HG03097 (cell line): ENCODE measurements around the gene TRERF1.
"Not testable (repeated sequence)": the region's sequence is repeated elsewhere in the genome, so short reads cannot be mapped to it uniquely, and the experiment has no call there.

Source experiments
- ATAC-seq: cut with Tn5 transposase; IDR thresholded peaks from one replicate; pipeline ENCODE4 v1.9.1; 2021; ENCODE audit not compliant: unreplicated experiment, low FRiP score

TRERF1 gene

DNA sequence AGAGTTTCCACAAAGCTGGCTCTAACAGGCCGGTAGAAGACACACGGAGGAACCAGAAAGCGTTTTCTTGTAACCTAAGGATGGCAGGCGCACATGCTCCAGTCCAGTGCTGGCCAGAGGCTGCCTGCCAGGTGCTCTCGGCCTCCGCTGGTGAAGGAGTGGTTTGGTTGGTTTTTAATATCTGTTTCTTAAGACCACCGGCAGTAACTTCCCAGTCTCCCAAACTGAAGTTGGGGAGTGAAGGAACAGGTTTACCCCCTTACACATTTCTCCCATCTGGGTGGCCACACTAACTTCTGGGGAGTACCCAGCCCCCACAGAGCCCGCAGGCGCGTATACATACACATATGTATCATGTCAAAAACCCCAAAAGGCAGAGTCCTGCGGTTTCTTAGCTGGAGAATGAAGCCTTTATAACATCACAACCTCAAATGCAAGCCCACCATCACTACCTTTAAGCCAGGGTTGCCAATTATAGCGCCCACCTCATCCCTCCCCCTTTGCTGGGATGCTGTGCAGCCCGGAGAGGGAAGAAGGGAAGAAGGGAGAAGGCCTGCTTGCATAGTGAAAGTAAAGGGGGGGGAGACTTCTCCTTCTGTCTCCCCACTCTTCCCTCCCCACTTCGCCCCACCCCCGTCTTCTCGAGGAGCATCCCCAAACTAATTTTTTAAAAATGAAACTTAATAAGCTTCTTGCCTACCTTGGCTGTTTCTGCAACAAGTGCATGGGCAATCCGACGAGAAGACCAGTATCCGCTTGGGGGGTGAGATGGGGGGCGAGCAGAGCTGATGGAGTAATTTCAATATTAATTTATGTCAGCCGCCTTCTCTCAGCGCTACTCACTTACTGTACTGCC, 1.0 kb downstream of the TRERF1 start:
- ATAC-seq, result no peak

DNA sequence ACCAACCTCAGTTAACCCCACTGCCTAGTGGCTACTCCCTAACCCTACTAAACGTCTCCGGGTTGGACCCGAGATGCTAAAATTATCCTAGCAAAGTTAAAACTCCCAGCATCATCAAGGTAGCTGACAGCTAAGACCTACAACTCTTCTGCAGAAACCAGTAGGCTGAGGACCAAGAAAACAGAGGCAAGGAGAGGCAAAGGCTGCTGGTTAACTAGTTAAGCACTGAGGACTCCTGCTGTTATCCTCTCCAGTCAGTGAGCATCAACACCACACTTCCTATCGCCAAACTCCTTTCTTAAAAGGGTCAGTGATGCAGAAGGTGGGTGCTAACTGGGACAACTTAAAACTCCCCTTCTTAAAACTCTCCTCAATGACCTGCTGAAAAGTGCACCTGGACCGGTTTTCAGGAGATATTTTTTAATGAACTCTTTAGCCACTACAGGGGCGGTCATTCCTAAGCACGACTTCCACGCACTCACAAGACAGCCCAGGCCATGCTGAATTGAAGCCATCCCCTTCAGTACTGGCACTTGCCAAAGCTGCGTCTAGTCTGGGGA, 1.7 kb downstream of the TRERF1 start:
- ATAC-seq, result no peak

DNA sequence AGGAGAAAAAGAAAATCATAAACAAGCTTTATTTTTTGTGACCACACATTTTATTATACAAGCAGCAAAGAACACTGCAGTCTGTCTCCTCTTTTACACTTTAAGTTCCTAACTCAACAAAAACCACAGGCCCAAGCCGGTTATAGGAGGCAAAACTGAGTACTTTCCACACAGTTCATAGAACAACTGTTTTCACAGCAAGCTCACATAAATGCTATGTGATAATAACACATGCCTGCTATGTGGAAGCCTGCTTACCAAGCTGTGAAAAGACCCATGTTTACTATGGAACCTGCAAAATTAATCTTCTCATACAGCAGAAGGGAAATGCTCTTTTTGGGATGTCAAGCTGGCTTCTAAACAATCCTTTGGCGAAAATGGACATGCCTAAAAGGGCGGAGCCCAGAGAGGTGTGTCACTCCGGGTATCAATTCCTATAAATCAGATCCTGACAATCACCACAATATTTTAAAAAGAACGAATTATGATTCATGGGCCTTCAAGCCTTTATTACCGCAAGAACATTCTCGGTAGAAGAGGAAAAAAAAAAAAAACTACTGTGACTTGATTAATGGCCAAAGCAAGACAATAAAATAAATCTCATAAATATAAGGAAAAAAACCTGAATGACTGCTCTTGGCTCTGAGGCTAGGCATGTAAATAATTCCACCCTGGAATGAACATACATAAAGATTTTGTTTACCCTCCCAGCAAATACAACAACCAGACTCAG, 2.6 kb downstream of the TRERF1 start:
- ATAC-seq, result no peak

DNA sequence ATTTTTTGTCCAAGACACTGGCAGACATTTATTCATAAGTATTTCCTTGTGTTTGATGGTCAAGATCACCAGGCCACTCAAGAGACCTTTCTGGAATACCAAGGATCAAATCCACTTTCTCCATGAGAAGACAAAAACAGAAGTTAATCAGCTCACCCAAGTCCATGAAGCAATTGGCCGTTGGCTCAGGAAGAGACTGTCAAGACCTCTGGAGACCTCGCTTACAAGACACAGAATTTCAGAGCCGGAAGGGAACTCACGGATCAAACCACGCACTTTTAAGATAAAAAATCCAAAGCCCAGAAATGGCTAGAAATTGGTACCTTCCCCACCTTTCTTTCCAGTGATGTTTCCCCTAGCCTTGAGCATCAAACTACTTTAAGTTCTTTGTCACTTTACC, 3.3 kb downstream of the TRERF1 start:
- no peak for ATAC-seq

DNA sequence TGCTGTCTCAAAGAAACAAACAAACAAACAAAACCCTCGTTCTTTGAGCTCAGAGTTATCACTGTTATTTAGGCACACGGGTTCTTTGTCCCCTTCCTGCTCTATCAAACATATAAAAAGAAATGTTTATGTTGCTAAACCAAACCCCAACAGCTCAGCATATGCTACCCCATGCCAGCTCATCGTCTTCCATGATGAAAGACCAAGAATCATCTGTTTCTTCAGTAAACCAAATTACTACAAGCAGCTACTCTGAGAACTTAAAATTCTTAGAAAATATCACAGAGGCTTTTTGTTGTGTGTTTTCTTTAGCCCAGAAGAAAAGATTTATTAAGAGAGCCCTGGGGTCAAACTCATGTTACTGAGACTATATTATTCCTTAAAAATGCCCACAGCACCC, 4.7 kb downstream of the TRERF1 start:
- ATAC-seq, result no peak

DNA sequence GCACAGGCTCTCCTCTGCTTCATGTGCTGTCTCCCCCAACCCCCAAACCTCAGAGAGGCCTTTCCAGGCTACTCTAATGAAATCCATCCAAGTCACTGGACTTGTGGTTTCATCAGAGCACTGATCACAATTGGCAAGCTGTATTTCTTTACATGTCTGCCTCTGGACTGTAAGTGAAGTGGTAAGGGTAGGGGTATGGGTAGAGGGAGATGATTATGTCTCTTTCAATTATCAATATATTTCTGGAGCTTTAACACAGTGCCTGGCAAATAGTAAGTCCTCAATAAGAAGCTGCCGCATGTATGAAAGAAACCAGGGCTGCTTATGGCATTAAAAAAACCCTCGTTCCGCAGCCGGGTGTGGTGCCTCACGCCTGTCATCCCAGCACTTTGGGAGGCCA, 5.4 kb downstream of the TRERF1 start:
- ATAC-seq, result no peak

DNA sequence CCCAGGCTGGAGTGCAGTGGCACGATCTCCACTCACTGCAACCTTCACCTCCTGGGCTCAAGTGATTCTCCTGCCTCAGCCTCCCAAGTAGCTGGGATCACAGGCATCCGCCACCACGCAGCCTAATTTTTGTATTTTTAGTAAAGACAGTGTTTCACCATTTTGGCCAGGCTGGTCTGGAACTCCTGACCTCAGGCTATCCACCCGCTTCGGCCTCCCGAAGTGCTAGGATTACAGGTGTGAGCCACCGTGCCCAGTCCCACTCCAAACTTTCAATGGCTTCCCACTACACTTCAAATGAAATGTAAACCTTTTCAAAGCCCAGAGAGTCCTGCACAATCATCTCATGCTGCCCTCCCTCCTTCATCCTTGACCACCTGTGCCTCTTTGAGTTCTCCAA, 5.8 kb downstream of the TRERF1 start:
- not testable (repeated sequence) for ATAC-seq

DNA sequence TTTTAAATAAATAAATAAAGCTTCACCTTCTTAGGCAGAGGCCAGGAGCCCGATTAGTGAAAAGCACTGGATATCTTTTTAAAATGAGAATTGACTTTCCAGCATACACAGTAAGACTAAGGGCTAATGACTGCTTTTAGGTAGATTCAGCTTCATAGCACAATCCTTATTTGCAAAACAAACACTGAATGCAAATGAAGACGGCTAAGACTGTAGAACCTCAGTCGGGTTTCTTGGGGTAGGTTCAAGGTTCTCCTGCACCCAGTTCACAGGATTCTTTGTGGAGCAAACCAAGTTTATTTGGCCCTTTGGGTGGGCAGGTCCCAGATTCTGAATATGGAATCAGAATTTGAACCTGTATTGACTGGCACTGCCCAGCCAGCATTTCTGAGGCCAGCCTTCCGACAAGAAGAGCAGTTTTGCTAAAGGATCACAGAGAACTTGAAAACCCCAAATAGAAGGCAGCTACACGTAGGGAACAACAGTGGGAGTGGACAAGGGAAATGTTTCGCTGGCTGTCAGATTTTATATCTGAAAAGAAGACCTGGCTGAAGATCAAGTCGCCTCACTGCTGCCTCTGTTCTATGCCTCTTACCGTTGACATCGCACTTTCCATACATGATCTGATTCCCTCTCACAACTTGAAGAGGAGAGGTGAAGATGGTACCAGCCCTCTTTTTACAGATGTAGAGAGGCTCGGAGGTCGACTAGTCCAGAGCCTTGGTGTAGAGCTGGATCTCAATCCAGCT, 8.2 kb downstream of the TRERF1 start:
- ATAC-seq, result no peak

DNA sequence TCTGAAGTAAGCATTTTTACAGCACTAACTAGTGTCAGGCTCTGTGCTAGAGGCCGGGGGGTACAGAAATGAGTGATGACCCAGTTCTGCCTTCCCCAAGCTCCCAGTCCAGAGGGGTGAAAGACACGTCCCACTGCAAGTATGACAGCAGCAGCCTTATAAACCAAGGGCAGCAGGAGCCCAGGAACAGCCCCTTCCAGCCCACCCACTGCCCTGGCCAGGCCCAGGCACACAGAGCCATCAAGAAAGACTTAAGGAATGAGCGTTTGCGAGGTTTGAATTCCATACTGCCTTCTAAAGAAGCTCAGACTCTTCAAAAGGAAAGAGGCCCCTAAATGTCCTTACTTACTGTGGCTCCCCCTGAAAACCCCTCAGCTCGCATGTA, 10.0 kb downstream of the TRERF1 start:
- ATAC-seq, result no peak

DNA sequence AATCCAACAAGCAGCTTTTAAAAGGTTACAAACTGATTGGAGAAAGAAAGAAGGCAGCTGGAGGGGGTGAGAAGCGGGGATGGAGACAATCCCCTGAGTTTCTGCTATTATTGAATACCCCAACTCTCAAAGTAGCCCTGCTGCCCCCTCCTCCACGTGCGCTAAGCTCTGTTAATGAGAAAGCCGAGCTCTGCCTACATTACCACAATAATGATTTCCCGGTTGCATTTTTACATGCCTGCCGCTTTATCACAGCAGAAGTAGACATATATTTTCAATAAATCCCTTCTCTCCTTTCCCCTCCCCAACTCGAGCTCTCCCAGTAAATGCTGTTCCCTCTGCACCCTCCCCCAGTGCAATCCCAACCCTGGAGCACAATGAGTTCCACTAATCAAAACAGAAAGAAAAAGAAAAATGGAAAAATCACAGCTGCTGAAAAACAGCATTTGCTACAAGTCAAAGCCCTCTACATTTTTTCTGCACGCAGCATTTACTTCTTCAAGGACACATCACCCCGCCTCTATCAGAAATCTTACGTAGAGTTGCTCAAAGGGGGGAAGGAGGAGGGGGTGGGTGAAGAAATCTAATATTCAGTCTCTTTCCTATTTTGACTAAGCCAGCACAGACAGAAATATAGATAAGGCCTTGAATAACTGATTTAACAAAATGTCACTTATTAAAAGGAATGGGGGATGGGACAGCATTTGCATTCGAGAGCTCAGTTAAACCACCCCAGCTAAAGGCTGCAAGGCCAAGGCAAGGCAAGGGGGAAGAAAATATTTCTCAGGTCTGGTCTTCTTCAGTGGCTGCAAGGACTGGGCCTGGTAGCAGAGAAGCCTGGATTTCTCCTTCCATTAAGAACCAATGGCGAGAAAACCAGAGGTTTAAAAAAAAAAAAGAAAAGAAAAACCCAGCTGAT, 10.7 kb downstream of the TRERF1 start:
- ATAC-seq, result no peak

DNA sequence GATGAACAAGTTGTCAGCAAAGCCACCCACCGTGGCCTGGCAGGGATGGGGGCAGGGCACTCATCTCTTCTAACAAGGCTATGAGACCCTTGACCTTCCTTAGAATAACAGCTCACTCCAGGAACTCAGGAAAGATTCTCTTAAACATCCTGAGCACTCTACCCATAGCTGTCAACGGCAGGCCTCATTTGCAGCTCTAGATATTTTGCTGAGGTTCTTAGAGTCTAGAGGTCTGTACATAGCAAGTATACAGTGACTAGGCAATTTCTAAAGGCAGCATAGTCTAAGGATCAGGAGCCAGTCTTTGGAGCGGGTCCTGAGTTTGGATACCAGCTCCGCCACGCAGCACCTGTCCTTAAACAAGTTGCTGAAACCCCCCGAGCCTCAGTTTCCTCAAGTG, 11.7 kb downstream of the TRERF1 start:
- ATAC-seq, result no peak

DNA sequence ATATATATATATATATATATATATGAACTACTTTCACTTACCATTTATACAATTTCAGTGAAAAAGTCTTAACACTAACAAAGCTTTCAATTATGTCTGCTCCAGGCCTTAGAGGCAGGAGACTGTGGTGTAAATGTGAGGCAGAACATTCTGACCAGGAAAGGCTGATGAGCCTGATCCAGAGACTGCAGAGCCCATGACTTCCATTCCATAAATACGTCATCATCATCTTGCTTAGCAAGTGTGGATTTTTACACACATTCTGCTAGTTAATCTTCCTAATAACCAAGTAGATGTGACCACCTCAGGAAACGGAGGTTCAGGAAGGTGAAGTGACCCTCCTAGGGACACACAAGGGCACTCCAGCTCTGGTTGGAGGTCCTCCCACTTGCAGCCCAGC, 14.9 kb downstream of the TRERF1 start:
- no peak for ATAC-seq

DNA sequence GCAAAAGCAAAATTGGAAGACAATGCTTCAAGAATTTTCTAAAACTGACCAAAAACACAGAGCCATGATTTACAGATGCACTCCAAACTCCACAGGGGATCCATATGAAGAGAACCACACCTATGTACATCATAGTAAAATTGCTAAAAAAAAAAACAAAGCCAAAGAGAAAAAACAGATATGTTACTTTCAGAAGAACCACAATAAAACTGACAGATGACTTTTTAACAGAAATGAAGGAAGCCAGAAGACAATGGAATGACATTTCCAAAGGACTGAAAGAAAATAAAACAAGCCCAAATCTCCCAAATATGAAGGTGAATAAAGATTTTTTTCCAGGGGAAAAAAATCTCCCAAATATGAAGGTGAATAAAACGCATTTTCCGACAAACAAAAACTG, 17.5 kb downstream of the TRERF1 start:
- no peak for ATAC-seq

DNA sequence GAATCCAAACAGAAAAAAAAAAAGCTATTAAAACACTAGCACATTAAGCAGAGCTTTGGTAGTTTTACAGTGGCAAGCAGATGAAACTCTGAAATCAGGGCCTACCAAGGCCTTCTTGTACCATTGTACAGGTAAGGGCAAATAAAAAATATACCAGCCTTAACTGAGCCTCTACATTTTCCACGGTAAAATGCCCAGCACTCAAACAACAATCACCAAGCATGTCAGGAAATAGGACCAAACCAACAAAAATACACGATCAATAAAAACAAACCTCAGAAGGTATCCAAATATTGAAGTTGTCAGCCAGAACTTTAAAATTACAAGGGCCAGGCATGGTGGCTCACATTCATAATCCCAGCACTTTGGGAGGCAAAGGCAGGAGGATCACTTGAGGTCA, 18.3 kb downstream of the TRERF1 start:
- no peak for ATAC-seq

DNA sequence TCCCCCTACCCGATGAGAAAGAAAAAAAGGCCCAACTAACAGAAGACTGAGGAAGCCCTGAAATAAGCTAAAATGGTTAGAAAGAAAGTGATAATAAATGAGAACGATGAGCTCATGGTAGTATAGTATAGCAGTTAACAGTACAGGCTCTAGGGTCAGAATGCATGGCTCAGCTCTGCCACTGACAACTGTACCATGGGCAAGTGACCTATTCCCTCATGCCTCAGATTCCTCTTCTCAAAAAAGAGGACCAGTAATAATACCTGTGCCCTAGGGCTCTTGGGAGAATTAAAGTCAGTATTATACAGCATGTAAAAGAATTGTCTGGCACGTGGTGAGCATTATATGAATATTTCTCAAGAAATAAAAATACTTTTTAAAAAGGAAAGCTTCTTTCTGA, 19.8 kb downstream of the TRERF1 start:
- no peak for ATAC-seq

DNA sequence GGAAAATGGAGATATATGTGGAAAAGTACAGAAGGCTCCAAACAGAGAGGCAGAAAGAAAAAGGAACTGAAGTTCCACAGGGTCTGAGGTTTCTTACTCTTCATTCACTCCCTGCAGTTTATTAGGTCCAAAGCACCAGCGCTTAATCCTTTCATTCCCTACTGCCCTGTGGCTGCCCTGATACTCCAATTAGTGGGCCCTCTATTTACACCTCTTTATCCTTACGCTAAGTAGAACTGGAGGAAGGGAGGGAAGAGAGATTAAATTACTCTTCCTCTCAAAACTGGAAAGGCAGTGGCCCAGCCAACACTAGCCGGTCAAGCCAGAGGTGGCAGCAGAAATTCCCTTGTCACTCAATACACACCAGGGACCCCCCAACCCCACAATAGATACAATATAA, 20.4 kb downstream of the TRERF1 start:
- no peak for ATAC-seq

DNA sequence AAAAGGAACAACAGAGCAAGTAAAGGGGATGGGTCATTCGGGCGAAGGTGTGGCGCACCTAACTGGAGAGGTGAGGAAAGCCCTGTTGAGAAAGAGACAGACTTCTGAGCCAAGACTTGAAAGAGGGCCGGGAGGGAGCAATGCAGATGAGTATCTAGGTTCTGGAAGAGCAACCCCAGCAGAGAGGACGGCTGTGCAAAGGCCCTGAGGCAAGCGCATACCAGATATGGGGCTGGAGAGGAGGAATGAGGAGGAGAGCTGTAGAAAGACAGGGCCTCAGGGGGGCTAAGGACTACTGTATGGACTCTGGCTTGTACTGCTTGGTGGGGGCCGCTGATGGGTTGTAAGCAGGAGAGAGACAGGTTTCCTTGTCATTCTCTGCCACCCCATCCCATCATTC, 21.9 kb downstream of the TRERF1 start:
- ATAC-seq, result no peak

DNA sequence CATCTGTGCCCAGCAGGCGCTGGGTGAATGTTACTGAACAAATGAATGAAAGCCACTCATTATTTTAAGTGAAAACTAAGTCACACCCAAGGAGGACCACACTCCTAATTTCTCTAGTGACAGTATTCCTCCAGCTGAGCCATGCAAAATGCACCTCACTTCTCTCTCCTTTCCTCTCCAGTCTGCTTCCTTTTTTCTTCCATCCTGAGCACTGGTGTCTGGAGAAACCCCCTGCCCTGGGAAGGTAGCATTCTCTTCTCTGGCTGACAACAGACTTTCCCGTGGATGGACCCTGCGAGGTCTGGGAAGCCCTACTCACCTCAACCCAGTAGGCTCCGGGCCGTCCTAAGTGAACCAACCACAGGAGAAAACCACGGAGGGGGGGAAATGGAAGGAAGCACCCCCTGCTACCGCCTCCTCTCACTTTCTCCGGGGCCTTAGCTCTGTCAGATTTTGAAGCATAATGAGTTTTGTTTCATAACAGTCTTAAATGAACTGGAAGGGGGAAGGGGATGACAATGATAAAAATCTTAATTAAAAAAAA, 22.6 kb downstream of the TRERF1 start:
- no peak for ATAC-seq

DNA sequence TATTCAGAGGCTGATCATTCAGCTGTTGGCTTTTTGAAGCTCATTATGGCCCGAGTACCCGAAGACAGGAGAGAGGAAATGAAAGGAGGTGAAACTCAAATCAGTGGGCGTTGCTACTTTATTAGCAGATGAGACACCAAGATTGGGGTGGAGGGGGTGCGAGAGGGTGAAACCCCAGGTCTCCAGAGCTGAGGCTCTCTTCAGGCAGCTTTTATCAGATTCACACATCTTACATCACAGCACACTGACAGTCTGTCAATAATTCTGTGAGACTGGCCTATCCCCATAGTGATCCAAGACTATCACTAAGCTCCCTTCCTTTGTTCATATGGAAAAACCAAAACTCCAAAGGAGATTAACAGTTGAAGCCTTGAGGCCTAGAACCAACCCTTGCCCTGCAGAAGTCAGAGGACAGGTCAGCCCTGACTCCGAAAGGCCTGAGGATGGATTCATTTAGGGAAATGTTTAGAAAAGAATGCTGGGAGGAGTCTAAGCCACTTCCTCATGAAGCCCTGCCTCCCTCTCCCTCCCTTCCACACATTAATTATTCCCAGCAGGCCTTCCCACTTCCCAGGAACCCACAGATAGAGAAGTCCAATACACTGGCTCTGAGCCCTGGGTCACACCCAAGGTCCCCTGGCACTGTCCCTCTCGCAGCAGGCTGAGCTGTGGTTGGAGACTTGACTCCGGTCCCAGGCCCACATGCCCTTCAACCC, 23.2 kb downstream of the TRERF1 start:
- no peak for ATAC-seq
